ENCODE data around the gene PRKACG. TPM values are rescaled to one million over a fixed set of nuclear protein-coding genes. Genes with fewer than 3 reads are reported as not detected.

The PRKACG gene
- total RNA-seq, 1 donor from 2014 or later, result not detected

DNA sequence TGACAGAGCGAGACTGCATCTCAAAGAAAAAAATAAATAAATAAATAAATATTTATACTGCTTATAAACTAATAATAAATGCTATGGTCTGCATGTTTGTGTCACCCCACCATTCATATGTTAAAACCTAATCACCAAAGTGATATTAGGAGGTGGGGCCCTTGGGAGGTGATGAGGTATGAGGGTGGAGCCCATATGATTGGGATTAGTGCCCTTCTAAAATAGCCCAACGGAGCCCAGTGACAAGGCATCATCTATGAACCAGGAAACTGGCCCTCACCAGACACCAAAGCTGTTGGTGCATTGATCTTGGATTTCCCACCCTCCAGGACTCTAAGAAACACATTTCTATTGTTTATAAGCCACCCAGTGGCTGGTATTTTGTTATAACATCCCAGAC lies 26.7 kb upstream of the PRKACG start:
- DNase-seq, result no peak
- H3K4me1 ChIP-seq, result peaks cover 14% of the 10 kb centered on the region
- no peak overlapping the region for H3K27ac ChIP-seq
- no peaks in the 10 kb centered on the region for H3K27me3 ChIP-seq
- H3K4me3 ChIP-seq, result no peak overlapping the region
- H3K36me3 ChIP-seq, result no peaks in the 10 kb centered on the region
- intact Hi-C loops (cut with DNase I), result no loop called here
- ATAC-seq, result no peak
- no peak for TF ChIP-seq CTCF (IDR thresholded peaks at IDR 0.05)
- no peaks in the 10 kb centered on the region for H3K9me3 ChIP-seq

- ATAC-seq (no peak), DNase-seq (no peak)
- no peak for TF ChIP-seq CTCF (IDR thresholded peaks at IDR 0.05)
- Histone ChIP-seq H3K9me3 (no peaks in the 10 kb centered on the region), H3K4me3 (peak overlapping the region; percentile 78), H3K36me3 (no peaks in the 10 kb centered on the region), H3K27ac (peak overlapping the region; percentile 85), H3K27me3 (no peaks in the 10 kb centered on the region), H3K4me1 (peaks cover 11% of the 10 kb centered on the region)
- intact Hi-C loops (cut with DNase I), result no loop called here
Observed at GRCh38 chr9:69036799-69037198, 22.9 kb upstream of the PRKACG start.

- peak overlapping the region; percentile 85 for H3K27ac ChIP-seq
- ATAC-seq, result no peak
Observed at GRCh38 chr9:69036309-69036708, 22.4 kb upstream of the PRKACG start.

DNA sequence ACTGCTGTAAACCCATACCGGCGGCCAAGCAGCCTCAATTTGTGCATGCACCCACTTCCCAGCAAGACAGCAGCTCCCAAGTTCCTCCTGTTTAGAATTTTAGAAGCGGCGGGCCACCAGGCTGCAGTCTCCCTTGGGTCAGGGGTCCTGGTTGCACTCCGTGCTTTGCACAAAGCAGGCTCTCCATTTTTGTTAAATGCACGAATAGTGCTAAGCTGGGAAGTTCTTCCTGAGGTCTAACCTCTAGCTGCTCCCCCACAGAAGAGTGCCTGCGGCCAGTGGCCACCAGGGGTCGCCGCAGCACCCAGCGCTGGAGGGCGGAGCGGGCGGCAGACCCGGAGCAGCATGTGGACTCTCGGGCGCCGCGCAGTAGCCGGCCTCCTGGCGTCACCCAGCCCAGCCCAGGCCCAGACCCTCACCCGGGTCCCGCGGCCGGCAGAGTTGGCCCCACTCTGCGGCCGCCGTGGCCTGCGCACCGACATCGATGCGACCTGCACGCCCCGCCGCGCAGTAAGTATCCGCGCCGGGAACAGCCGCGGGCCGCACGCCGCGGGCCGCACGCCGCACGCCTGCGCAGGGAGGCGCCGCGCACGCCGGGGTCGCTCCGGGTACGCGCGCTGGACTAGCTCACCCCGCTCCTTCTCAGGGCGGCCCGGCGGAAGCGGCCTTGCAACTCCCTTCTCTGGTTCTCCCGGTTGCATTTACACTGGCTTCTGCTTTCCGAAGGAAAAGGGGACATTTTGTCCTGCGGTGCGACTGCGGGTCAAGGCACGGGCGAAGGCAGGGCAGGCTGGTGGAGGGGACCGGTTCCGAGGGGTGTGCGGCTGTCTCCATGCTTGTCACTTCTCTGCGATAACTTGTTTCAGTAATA lies 21.8 kb upstream of the PRKACG start, which contains the start of gene FXN:
FXN (plus strand) TSS at position 315 of the 871 bp plus-strand sequence; CDS start at position 346, 31 bp downstream.
- Histone ChIP-seq H3K4me1 (peaks cover 11% of the 10 kb centered on the region), H3K4me3 (peak within 1 kb of the TSS; percentile 78), H3K27me3 (no peaks in the 10 kb centered on the region), H3K27ac (peak within 1 kb of the TSS; percentile 85), H3K9me3 (no peaks in the 10 kb centered on the region), H3K36me3 (no peaks in the 10 kb centered on the region)
- peak; percentile 98 for ATAC-seq
- peak; percentile 100 for TF ChIP-seq CTCF (IDR thresholded peaks at IDR 0.05)
- intact Hi-C loops (cut with DNase I), result no loop called here
- peak; percentile 93 for DNase-seq

More at GRCh38 chr9:69036309-69036708, 22.4 kb upstream of the PRKACG start:
- H3K4me3 ChIP-seq, result peak overlapping the region; percentile 78
- peaks cover 11% of the 10 kb centered on the region for H3K4me1 ChIP-seq
- DNase-seq, result no peak
- H3K27me3 ChIP-seq, result no peaks in the 10 kb centered on the region
- no peaks in the 10 kb centered on the region for H3K36me3 ChIP-seq
- TF ChIP-seq CTCF (IDR thresholded peaks at IDR 0.05), result no peak
- H3K9me3 ChIP-seq, result no peaks in the 10 kb centered on the region
- intact Hi-C loops (cut with DNase I), result no loop called here

DNA sequence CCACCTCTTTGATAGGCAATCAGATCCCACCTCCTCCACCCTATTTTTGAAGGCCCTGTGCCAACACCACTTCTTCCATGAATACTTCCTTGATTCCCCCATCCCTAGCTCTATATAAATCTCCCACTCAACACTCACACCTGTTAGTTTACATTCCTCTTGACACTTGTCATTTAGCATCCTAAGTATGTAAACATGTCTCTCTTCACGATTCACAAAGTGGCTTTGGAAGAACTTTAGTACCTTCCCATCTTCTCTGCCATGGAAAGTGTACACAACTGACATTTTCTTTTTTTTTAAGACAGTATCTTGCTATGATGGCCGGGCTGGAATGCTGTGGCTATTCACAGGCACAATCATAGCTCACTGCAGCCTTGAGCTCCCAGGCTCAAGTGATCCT lies 20.2 kb upstream of the PRKACG start:
- intact Hi-C loops (cut with DNase I), result no loop called here
- H3K27me3 ChIP-seq, result no peaks in the 10 kb centered on the region
- TF ChIP-seq CTCF (IDR thresholded peaks at IDR 0.05), result no peak
- ATAC-seq (no peak), DNase-seq (no peak)
- H3K27ac ChIP-seq, result no peak overlapping the region
- no peaks in the 10 kb centered on the region for H3K9me3 ChIP-seq
- H3K36me3 ChIP-seq, result no peaks in the 10 kb centered on the region
- no peak overlapping the region for H3K4me3 ChIP-seq
- H3K4me1 ChIP-seq, result peaks cover 11% of the 10 kb centered on the region
